GM19043 (cell line): ENCODE measurements around the gene TMEM123.

Source experiments
- ATAC-seq: cut with Tn5 transposase; IDR thresholded peaks from one replicate; pipeline ENCODE4 v1.9.1; 2021; ENCODE audit warnings: low read depth; ENCODE audit not compliant: unreplicated experiment

TMEM123 gene

GRCh38 chr11:102428696-102429095 is 23.9 kb downstream of the TMEM123 start:
- no peak for ATAC-seq

- no peak for ATAC-seq
These were observed 25.5 kb downstream of the TMEM123 start for GRCh38 chr11:102427068-102427467.

- ATAC-seq = no peak
These were observed 26.0 kb downstream of the TMEM123 start for GRCh38 chr11:102426570-102426969.

- ATAC-seq = no peak
These were observed 26.6 kb downstream of the TMEM123 start for GRCh38 chr11:102426000-102426399.

- no peak for ATAC-seq
These were observed 28.6 kb downstream of the TMEM123 start for GRCh38 chr11:102423936-102424335.

GRCh38 chr11:102422817-102423712 is 29.5 kb downstream of the TMEM123 start:
- ATAC-seq = no peak

GRCh38 chr11:102421261-102421660 is 31.3 kb downstream of the TMEM123 start:
- no peak for ATAC-seq

- ATAC-seq = peak; percentile 91
These were observed 32.0 kb downstream of the TMEM123 start for GRCh38 chr11:102420547-102420946.

- ATAC-seq = no peak
These were observed 33.4 kb downstream of the TMEM123 start for GRCh38 chr11:102419181-102419580.

- ATAC-seq = no peak
These were observed 35.6 kb downstream of the TMEM123 start for GRCh38 chr11:102416976-102417375.

GRCh38 chr11:102415304-102415916 is 37.2 kb downstream of the TMEM123 start:
- ATAC-seq = no peak

- no peak for ATAC-seq
These were observed 38.0 kb downstream of the TMEM123 start for GRCh38 chr11:102414559-102414958.

GRCh38 chr11:102413497-102413896 is 39.1 kb downstream of the TMEM123 start:
- ATAC-seq = no peak

GRCh38 chr11:102411142-102411541 is 41.4 kb downstream of the TMEM123 start:
- ATAC-seq = no peak

- no peak for ATAC-seq
These were observed 42.2 kb downstream of the TMEM123 start for GRCh38 chr11:102410382-102410784.

GRCh38 chr11:102408339-102408738 is 44.2 kb downstream of the TMEM123 start:
- ATAC-seq = no peak

- ATAC-seq = no peak
These were observed 44.7 kb downstream of the TMEM123 start for GRCh38 chr11:102407901-102408300.

- ATAC-seq = no peak
These were observed 46.5 kb downstream of the TMEM123 start for GRCh38 chr11:102406099-102406498.

- ATAC-seq = no peak
These were observed 47.1 kb downstream of the TMEM123 start for GRCh38 chr11:102405501-102405900.

GRCh38 chr11:102402548-102402947 is 50.0 kb downstream of the TMEM123 start:
- ATAC-seq = no peak

- no peak for ATAC-seq
These were observed 50.7 kb downstream of the TMEM123 start for GRCh38 chr11:102401905-102402304.

- no peak for ATAC-seq
These were observed 52.0 kb downstream of the TMEM123 start for GRCh38 chr11:102400603-102401002.
